Smooth muscle cell of the brain vasculature (primary cell): Measurements from ENCODE around the gene BMF.
A peak's percentile ranks its signal among the peaks of the same experiment; 100 is the strongest.
"Not testable (repeated sequence)": the region's sequence is repeated elsewhere in the genome, so short reads cannot be mapped to it uniquely, and the experiment has no call there.

Experiments
- DNase-seq: peaks from one replicate; pipeline ENCODE4 v3.0.0-alpha.2; 2012; ENCODE audit warnings: low read depth, low spot score

BMF gene, protein sequence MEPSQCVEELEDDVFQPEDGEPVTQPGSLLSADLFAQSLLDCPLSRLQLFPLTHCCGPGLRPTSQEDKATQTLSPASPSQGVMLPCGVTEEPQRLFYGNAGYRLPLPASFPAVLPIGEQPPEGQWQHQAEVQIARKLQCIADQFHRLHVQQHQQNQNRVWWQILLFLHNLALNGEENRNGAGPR

DNA sequence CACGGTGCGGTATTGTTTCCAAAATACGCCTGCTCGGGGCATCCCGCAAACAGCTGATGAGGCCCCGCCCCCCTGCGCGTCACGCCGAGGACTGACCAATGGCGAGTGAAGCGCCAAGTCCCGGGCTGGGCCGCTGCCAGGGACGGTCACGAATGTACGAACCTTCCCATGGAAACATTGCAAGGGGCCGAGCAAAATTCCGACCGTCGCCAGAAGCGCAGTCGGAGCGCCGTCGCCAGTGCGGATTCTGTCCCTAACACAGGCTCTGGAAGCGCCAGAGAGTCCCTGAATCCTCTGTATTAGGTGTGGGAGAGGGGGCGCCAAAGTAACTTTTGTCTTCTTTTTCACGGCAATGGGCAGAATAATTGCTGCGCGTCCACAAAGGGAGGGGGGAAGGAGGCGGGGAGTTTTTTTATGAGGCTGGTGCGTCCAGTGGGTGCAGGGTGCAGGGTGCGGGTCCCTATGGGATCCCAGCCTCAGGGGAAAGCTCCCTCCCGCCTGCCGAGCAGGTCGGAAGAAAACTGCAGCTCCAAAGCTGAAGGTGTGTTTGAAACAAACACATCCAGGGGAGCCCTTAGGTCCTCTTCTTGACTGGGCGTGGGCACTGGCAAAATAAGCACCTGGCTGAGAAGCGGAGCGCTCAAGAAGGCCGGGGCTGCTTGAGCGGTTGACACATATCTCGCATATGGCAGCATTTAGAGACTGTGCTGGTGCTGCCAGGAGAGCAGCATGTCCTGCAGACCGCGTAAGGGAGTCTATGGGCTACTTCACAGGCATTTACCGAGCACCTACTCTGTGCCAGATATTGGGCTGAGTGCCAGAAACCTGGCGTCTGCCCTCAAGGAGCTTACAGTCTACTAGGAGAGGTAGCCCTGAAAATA, at the start of gene BMF:
TSS of gene BMF (minus strand) at position 25 of the 881 bp plus-strand sequence. CDS start 2,793 bp downstream, outside the sequence.
- DNase-seq, result peak; percentile 99

DNA sequence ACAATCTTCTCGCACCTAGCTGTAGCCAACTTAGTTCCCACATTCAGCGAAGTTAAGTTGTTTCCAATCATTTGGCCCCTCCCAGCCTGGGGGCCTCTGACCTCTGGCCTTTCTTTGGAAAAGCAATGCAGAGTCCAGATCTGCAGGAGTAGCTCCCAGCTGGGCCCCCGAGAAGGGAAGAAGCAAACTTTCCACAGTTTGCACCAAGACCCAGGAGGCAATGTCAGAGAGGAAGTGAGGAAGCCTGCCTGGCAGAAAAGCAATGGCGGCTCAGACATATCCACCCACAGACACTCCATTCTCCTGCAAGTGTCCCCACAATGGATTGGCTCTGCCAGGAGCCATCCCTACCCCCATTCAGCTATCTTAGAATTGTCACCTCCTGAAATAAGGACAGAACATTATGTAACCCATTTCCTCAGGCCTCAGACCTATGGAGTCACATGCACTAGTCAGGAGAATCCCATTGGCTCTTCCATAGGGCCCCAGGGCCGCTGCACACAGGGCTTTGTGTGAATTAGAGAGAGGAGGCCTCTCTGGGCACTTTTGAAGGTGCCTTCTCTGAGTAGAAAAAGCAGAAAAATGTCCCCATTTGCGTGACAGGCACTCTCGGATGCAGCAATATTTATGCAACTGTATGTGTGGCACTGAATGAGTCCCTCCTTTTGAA, 49.2 kb upstream of the BMF start:
- DNase-seq, result no peak

- DNase-seq, result no peak
Observed at GRCh38 chr15:40155270-40155910, 46.7 kb upstream of the BMF start.

DNA sequence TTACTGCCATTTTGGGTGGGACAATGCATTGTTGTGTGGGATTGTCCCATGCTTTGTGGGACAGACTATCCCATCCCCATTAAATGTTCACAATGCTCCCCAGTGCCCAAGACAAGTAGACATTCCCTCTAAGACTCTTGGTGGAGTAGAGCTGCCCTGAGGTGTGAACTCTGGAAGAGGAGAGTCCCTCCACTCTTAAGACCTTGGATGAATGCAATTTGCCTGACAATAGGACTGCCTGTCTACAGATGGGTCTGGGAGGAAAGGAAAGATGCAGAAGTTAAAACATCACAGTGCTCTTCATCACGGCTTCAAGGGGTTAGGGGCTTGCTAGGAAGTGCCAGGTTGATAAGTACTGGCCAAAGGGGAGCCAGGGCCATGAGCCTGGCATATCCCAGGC, 46.1 kb upstream of the BMF start:
- not testable (repeated sequence) for DNase-seq

GRCh38 chr15:40151991-40152390, 43.3 kb upstream of the BMF start:
- DNase-seq, result no peak

- DNase-seq, result no peak
Observed at GRCh38 chr15:40151499-40151898, 42.8 kb upstream of the BMF start.

GRCh38 chr15:40150163-40150925, 41.7 kb upstream of the BMF start:
- peak; percentile 18 for DNase-seq

GRCh38 chr15:40149339-40149738, 40.7 kb upstream of the BMF start:
- no peak for DNase-seq

DNA sequence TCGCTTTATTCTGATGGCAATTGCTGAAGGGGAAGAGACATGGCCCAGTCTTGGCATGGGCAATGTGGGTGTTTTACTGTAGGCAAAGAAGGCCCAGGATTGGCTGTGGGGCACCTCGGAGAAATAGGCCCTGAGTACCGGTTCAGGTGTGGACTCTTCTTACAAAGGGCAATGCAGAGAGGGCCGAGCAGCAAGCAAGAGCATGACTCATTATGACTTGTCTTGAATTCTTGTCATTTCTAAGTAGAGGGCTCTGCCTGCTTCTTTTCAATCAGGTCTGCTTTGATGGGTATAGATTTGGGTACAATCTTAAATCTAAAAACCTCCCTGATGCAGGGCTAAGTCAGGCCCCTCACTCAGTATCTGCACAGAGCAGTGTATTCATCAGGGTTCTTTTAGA, 37.4 kb upstream of the BMF start:
- no peak for DNase-seq

GRCh38 chr15:40142428-40142827, 33.7 kb upstream of the BMF start:
- no peak for DNase-seq

GRCh38 chr15:40138201-40138570, 29.5 kb upstream of the BMF start:
- DNase-seq, result not testable (repeated sequence)

DNA sequence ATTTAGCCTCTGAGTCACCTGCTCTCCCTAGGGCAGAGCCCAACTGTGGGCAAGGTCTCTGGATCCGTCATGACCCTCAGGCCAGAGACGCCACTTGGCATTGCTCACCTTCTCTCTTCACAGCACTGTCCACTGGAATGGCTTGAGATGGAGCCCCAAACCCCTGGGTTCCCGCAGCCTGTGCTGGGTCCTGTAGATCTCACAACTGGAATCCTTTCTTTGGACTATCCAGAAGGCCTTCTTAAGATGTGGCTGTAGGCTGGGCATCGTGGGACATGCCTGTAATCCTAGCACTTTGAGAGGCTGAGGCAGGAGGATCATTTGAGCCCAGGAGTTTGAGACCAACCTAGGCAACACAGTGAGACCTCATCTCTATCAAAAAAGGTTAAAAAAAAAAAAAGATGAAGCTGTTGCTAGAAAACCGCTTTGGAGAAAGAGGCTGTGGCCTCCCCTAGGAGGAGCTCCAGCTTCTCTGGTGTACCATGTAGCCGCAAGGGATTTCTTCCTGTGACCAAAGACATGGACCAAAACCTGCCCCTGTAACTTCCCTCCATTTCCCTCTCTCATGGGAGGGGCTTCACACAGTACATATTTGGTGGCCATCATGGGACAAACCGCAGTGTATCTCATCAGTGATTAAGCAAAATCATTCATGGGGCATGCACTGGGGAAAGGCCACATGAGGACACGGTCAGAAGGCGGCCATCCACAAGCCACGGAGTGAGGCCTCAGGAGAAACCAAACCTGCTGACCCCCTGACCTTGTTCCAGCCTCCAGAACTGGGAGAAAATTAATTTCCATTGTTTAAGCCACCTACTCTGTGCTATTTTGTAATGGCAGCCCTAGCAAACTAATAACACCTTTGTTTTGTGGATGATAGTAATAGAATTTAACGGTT, 28.9 kb upstream of the BMF start:
- no peak for DNase-seq

DNA sequence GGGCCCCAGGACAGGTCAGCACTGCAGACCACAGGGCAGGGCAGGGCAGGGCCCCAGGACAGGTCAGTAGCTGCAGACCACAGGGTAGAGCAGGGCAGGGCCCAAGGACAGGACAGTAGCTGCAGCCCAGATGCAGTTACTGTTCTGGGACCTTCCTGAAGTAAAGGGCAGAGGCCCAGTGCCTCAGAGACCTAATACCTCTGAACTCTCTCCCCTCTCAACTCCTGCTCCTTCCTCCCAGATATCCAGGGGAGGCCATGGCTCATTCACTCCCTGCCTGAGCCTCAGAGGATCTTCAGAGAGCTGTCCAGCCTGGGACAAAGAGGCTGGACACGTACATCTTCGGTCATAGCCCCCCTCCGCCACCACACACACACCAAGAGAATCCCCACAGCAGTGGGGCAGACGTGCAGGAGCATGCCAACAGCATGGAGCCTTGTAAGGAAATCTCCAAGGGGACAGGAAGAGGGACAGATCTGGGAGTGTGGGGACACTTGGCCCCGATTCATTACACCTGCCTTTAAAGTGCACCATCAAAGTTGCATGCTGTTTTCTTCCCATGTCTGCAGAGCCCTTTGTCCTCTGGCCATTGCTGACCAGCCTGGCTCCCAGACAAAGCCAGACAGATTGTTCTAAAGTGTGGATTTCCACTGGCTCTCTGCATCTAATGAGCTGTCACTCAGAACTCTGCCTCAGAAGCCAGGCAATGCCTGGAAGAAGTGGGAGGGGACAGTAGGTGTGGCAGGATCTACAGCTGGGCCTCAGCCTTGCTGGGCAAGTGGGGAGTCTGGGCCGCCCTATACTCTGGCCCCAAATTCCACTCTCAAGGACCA, 28.0 kb upstream of the BMF start:
- DNase-seq, result no peak

- not testable (repeated sequence) for DNase-seq
Observed at GRCh38 chr15:40135846-40136450, 27.3 kb upstream of the BMF start.

GRCh38 chr15:40134885-40135284, 26.2 kb upstream of the BMF start:
- DNase-seq, result no peak

- no peak for DNase-seq
Observed at GRCh38 chr15:40133544-40133943, 24.9 kb upstream of the BMF start.

DNA sequence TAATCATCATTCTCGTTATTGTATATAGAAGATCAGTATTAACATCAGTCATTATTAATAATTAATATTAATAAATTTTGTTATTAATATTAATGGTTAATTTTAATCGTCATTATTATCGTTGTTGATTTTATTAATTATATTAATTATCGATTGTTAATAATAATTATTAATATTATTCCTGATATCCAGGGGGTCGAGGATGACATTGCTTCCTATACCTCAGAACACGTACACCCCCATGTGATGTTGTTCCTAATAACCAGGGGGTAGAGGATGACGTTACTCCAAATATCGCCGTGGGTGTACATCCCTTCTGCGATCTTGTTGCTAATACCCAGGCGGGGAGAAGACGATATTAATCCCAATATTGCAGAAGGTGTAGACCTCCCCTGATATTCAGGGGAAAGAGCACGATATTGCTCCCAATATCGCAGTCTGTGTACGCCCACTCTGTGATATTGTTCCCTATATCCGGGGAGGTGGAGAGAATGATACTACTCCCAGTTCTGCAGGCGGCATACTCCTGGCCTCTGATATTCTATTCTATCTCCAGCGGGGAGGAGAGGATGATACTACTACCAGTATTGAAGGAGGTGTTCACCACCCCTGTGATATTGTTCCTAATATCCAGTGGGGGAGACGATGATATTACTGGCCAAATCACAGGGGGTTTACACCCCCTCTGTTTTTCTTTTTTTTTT, 22.3 kb upstream of the BMF start:
- DNase-seq, result no peak

GRCh38 chr15:40130118-40130517, 21.4 kb upstream of the BMF start:
- DNase-seq, result no peak
